Measurements from ENCODE around the gene MARK2.
"Not testable (repeated sequence)": the region's sequence is repeated elsewhere in the genome, so short reads cannot be mapped to it uniquely, and the experiment has no call there.

MARK2 gene

GRCh38 chr11:63853476-63853875 lies 14.6 kb downstream of the MARK2 start:
- no peak for DNase-seq

- no peak for DNase-seq
Measured at GRCh38 chr11:63854696-63855095, 15.8 kb downstream of the MARK2 start.

GRCh38 chr11:63855975-63856374 lies 17.1 kb downstream of the MARK2 start:
- no peak for DNase-seq

GRCh38 chr11:63858628-63859550 lies 20.0 kb downstream of the MARK2 start:
- peak in 1 of 58 donors; percentile 26 for DNase-seq

- DNase-seq = peak in 4 of 58 donors; percentile 14 to 42 (median 23)
Measured at GRCh38 chr11:63862923-63863322, 24.0 kb downstream of the MARK2 start.

- DNase-seq = not testable (repeated sequence)
Measured at GRCh38 chr11:63863620-63864019, 24.7 kb downstream of the MARK2 start.

- peak in 3 of 58 donors; percentile 13 to 18 (median 16) for DNase-seq
Measured at GRCh38 chr11:63866211-63866610, 27.3 kb downstream of the MARK2 start.

GRCh38 chr11:63867511-63867910 lies 28.6 kb downstream of the MARK2 start:
- no peak for DNase-seq

- no peak for DNase-seq
Measured at GRCh38 chr11:63868399-63869064, 29.6 kb downstream of the MARK2 start.

- DNase-seq = no peak
Measured at GRCh38 chr11:63869171-63869591, 30.3 kb downstream of the MARK2 start.

- DNase-seq = no peak
Measured at GRCh38 chr11:63869683-63870082, 30.8 kb downstream of the MARK2 start.

- DNase-seq = no peak
Measured at GRCh38 chr11:63870351-63871140, 31.6 kb downstream of the MARK2 start.

- peak in 51 of 58 donors; percentile 23 to 91 (median 63) for DNase-seq
Measured at GRCh38 chr11:63871962-63872799, 33.3 kb downstream of the MARK2 start.

GRCh38 chr11:63872800-63873197 lies 33.9 kb downstream of the MARK2 start:
- no peak for DNase-seq

GRCh38 chr11:63873311-63873710 lies 34.4 kb downstream of the MARK2 start:
- DNase-seq = no peak

GRCh38 chr11:63874511-63874910 lies 35.6 kb downstream of the MARK2 start:
- DNase-seq = no peak

GRCh38 chr11:63875506-63876065 lies 36.7 kb downstream of the MARK2 start:
- peak in 1 of 58 donors; percentile 22 for DNase-seq

GRCh38 chr11:63876616-63877015 lies 37.7 kb downstream of the MARK2 start:
- peak in 5 of 58 donors; percentile 8 to 27 (median 16) for DNase-seq

- no peak for DNase-seq
Measured at GRCh38 chr11:63877658-63878241, 38.8 kb downstream of the MARK2 start.
